NCI-H128 (cell line): ENCODE results near the gene RPTOR.

Experiments used
- DNase-seq: peaks from one replicate; lab custom pipeline; 2025; ENCODE audit not compliant: unreplicated experiment; lab: John Stamatoyannopoulos, UW

RPTOR gene

DNA sequence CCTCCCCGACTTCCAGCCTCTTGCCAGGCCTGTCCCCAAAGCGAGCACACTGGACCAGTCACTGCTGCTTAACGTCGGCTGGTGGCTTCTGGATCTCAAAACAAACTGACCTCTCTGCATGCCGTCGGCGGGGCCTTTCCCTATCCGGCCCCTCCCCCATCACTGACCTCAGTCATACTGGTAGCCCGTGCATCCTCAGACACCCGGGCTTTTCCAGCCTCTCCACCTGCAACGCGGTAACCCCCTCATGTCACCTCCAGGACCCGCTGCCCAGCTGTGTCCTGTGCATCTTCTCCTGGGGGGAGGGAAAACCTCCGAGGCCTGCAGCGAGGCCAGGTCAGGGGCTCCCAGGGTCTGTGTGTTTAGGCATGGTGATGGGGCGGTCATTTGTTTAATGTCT, 308.4 kb downstream of the RPTOR start:
- no peak for DNase-seq

DNA sequence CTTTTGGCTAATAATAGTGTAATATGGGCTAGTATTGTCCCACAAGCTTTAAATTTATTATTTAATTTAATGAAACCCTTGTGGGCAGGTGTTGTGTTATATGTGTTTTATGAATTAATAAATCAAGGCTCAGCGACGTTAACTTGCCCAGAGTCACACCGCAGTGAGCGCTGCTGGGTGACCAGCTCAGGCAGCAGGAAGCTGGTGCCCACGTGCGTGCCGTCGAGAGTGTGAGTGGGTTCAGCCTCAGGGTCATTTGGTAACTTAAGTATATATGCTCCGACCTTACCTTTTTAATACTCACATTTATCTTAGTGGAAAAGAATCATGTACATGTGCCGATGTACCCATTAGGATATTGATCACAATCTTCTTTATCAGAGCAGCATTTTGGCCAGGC, 309.6 kb downstream of the RPTOR start:
- no peak for DNase-seq

GRCh38 chr17:80855196-80855947, 310.7 kb downstream of the RPTOR start:
- DNase-seq = no peak

GRCh38 chr17:80855948-80856862, 311.6 kb downstream of the RPTOR start:
- no peak for DNase-seq

GRCh38 chr17:80856863-80857755, 312.5 kb downstream of the RPTOR start:
- no peak for DNase-seq

GRCh38 chr17:80857756-80858171, 313.1 kb downstream of the RPTOR start:
- DNase-seq = no peak

GRCh38 chr17:80858301-80859001, 313.8 kb downstream of the RPTOR start:
- DNase-seq = no peak

- no peak for DNase-seq
These were observed 314.6 kb downstream of the RPTOR start for GRCh38 chr17:80859002-80859941.

DNA sequence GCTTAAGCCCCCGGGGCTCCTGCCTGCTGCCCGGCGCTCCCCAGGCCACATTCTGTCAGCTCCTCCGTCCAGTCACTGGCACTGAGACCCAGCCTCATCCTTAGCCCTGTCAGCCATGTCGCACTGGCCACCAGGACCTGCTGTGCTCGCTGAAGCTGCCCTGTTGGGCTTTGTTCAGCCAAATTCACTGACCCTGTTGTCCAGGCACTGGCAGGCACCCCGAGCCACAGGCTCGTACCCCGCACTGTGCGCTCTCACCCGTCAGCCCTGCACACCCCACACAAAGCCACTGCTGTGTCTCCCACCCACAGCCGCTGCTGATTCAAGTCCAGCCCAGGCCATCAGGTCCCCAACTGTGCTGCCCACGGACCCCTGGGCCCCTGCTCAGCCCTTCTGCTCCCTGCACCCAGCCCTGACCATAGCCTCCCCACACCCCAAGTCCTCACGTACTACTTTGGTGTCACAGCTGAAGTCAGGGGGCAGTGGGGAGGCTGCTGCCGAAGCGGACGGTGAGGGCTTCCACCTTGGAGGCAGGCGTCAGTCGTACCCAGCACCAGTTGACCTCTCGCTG, 315.5 kb downstream of the RPTOR start:
- DNase-seq = no peak

GRCh38 chr17:80860703-80861417, 316.2 kb downstream of the RPTOR start:
- DNase-seq = no peak

DNA sequence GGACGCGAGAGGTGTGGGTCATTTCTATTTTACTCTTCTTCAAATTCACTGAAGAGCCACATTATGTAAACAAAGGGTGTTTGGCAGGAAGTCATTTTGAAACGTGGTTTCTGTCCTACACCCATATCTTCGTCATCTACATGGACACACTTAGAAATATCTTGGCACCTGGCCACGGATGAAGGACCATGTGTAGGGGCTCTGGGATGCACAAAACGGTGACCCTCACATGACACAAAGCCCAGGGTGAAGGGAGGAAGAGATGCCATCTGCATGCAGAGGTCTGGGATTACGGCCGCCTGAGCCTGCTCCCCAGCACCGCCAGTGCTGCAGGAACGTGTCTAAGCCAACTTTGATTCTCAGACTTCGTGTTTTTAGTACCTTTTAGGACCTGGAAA, 316.8 kb downstream of the RPTOR start:
- no peak for DNase-seq

DNA sequence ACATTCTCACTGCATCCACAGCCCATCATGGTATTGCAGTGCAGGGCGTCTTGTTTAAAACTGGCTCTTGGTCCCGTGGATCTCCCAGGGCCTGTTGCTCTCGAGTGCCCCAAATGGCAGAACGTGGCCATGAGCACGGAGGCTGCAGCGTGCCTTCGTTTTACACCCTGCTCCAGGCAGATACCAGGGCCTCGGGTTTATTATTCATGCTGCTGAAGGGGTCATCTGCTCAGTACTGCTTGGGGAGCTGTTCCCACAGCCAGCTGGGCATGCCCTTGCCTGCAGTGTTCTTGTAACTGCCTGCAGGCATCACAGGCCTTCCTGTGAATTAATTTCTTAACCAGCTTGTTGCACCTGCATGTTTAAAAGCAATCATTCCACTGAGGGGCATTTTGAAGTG, 317.3 kb downstream of the RPTOR start:
- DNase-seq = no peak

- DNase-seq = no peak
These were observed 317.9 kb downstream of the RPTOR start for GRCh38 chr17:80862481-80862961.

DNA sequence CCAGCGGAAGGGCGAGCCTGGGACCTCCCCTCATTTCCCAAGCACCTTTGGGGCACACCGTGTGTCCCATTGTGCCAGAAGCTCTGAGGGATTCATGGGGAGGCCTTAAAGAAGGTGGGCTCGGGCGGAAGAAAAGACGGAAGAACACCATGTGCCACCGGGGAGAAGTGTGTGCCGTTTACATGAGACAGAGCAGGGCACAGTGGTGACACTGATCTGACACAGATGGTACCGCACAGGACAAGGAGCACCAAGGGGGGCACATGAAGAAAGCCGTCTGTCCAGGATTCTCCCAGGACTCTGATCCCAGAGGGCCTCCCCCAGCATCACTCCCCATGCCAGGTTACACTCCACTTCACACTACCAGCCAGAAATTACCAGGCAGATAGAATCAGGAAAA, 318.3 kb downstream of the RPTOR start:
- DNase-seq = no peak

DNA sequence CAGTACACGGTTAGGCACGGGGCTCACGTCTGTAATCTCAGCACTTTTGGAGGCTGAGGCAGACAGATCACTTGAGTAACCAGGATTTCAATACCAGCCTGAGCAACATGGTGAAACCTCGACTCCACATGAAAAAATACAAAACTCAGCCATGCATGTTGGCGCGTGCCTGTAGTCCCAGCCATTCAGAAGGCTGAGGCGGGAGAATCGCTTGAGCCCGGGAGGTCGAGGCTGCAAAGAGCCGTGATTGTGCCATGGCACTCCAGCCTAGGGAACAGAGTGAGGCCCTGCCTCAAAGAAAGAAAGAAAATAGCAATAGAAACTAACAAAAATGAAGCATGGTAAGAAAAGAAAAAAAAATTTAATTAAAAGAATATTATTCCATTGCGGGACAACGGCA, 319.0 kb downstream of the RPTOR start:
- no peak for DNase-seq

DNA sequence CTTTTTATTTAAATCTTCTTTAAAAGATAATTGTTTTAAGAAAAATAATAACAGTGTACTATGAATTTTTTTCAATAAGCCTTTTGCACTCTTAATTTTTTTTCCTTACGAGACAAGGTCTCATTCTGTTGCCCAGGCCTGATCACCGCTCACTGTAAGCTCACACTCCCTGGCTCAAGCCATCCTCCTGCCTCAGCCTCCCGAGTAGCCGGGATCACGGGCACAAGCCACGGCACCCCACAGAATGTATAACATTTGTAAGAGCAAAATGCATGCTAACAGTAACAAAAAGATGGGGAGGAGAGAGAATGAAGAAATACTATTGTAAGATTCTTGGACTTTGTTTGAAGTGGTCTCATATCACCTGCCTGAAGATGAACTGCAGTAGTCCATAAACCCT, 320.1 kb downstream of the RPTOR start:
- no peak for DNase-seq

- no peak for DNase-seq
These were observed 321.6 kb downstream of the RPTOR start for GRCh38 chr17:80866050-80866793.
